Endodermal cell (in vitro differentiated cells): ENCODE measurements around the gene LHX6. TPM values are rescaled to one million over a fixed set of nuclear protein-coding genes. Genes with fewer than 3 reads are reported as not detected.

Experiments
- DNase-seq: peaks from one replicate; pipeline ENCODE4 v3.0.0-alpha.2; 2017
- H3K27ac ChIP-seq: 2 replicates; pipeline ENCODE4 v1.5.1; 2013; ENCODE audit warnings: mild to moderate bottlenecking, low read depth, low read length, moderate library complexity
- H3K27me3 ChIP-seq: 2 replicates; pipeline ENCODE4 v1.6.1; 2013; ENCODE audit warnings: mild to moderate bottlenecking, low read length, moderate library complexity; ENCODE audit not compliant: insufficient read depth, control insufficient read depth, poor library complexity, severe bottlenecking
- H3K36me3 ChIP-seq: 2 replicates; pipeline ENCODE4 v1.7.0; 2013; ENCODE audit warnings: mild to moderate bottlenecking, low read length, moderate library complexity; ENCODE audit not compliant: control insufficient read depth, insufficient read depth
- H3K4me1 ChIP-seq: one replicate; pipeline ENCODE4 v1.7.0; 2013; ENCODE audit warnings: low read length; ENCODE audit not compliant: control insufficient read depth, insufficient read depth
- H3K4me3 ChIP-seq: 2 replicates; pipeline ENCODE4 v1.5.1; 2013; ENCODE audit warnings: mild to moderate bottlenecking, low read length, moderate library complexity
- H3K9ac ChIP-seq: 2 replicates; pipeline ENCODE4 v1.6.1; 2013; ENCODE audit warnings: mild to moderate bottlenecking, low read length, moderate library complexity; ENCODE audit not compliant: poor library complexity, severe bottlenecking; ENCODE audit errors: extremely low read depth
- H3K9me3 ChIP-seq: 2 replicates; pipeline ENCODE4 v1.6.1; 2013; ENCODE audit warnings: mild to moderate bottlenecking, low read length, moderate library complexity; ENCODE audit not compliant: control insufficient read depth
- H3K27ac Mint-ChIP-seq: 2 replicates; pipeline ENCODE4 v1.8.0; 2020; ENCODE audit warnings: mixed read lengths
- H3K27me3 Mint-ChIP-seq: 2 replicates; pipeline ENCODE4 v1.8.0; 2021; ENCODE audit warnings: mild to moderate bottlenecking, mixed read lengths; ENCODE audit not compliant: insufficient read depth
- H3K36me3 Mint-ChIP-seq: 2 replicates; pipeline ENCODE4 v1.8.0; 2020; ENCODE audit warnings: low read depth, mixed read lengths
- H3K4me1 Mint-ChIP-seq: 2 replicates; pipeline ENCODE4 v1.8.0; 2020; ENCODE audit warnings: mixed read lengths
- H3K4me3 Mint-ChIP-seq: 2 replicates; pipeline ENCODE4 v1.8.0; 2020; ENCODE audit warnings: mild to moderate bottlenecking, moderate library complexity, mixed read lengths
- H3K9me3 Mint-ChIP-seq: 2 replicates; pipeline ENCODE4 v1.8.0; 2020; ENCODE audit warnings: mild to moderate bottlenecking, mixed read lengths
- WGBS, 2 experiments: methylation state at CpG; one replicate each; pipeline versions ENCODE4 v1.1.5 to v1.1.7; 2013; ENCODE audit warnings: missing lambda C conversion rate in 2 of 2, mixed read lengths in 1 of 2; ENCODE audit not compliant: insufficient coverage in 1 of 2, insufficient read length in 1 of 2; 5-methylcytosine and 5-hydroxymethylcytosine counted together
- total RNA-seq, 2 donors: library from RNA; stranded (reverse); fragmentation: NEBNext Ultra II Directional in 1 of 2; extraction: Animal tissue kit (Norgen Biotek cat#: 25700) in 1 of 2; gene quantifications; 2 replicates in 1 of 2; 3 replicates in 1 of 2; pipeline ENCODE4 v1.2.1, GENCODE V29; 2021
- TF ChIP-seq, protein P1 (sequence below): fragments of 200-600 bp; sonication (generic); conservative IDR thresholded peaks from 2 replicates; pipeline ENCODE4 v1.5.0; 2021; ENCODE audit warnings: antibody characterized with exemption, mild to moderate bottlenecking

Gene LHX6
- total RNA-seq, 2 donors from 2014 or later: 0.37 TPM; not detected in 1

DNA sequence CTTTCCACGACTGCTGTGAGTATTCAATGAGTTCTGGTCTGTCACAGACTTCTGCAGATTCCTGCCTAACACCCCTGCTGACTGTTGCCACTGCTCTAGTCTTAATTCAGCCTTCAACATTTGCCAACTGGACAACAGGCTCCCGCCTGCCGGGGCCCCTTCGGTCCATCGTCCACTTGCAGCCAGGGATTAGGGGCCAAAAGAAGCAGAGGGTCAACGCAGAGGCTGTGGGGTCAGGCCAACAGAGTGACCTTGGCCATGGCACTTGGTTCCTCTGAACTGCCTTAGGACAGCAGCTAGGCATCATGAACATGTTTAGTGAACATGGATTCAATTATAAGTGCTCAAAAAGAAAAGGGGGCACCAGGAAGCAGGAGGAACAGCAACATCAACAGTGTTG is 40.4 kb downstream of the LHX6 start:
- Mint-ChIP-seq H3K4me3 (no peak overlapping the region), H3K4me1 (no peaks in the 10 kb centered on the region), H3K9me3 (no peaks in the 10 kb centered on the region), H3K36me3 (no peaks in the 10 kb centered on the region), H3K27me3 (peaks cover 2% of the 10 kb centered on the region), H3K27ac (no peak overlapping the region)
- no peaks in the 10 kb centered on the region for H3K4me1 ChIP-seq
- H3K9ac ChIP-seq: no peak overlapping the region
- 86 to 98% methylated on average over 6 of the region's 6 CpGs for WGBS, 2 experiments
- H3K4me3 ChIP-seq: no peak overlapping the region
- no peak overlapping the region for H3K27ac ChIP-seq
- H3K36me3 ChIP-seq: no peaks in the 10 kb centered on the region
- DNase-seq: no peak
- H3K9me3 ChIP-seq: no peaks in the 10 kb centered on the region
- TF ChIP-seq, protein P1, sequence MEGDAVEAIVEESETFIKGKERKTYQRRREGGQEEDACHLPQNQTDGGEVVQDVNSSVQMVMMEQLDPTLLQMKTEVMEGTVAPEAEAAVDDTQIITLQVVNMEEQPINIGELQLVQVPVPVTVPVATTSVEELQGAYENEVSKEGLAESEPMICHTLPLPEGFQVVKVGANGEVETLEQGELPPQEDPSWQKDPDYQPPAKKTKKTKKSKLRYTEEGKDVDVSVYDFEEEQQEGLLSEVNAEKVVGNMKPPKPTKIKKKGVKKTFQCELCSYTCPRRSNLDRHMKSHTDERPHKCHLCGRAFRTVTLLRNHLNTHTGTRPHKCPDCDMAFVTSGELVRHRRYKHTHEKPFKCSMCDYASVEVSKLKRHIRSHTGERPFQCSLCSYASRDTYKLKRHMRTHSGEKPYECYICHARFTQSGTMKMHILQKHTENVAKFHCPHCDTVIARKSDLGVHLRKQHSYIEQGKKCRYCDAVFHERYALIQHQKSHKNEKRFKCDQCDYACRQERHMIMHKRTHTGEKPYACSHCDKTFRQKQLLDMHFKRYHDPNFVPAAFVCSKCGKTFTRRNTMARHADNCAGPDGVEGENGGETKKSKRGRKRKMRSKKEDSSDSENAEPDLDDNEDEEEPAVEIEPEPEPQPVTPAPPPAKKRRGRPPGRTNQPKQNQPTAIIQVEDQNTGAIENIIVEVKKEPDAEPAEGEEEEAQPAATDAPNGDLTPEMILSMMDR: no peak
- peaks cover 4% of the 10 kb centered on the region for H3K27me3 ChIP-seq

DNA sequence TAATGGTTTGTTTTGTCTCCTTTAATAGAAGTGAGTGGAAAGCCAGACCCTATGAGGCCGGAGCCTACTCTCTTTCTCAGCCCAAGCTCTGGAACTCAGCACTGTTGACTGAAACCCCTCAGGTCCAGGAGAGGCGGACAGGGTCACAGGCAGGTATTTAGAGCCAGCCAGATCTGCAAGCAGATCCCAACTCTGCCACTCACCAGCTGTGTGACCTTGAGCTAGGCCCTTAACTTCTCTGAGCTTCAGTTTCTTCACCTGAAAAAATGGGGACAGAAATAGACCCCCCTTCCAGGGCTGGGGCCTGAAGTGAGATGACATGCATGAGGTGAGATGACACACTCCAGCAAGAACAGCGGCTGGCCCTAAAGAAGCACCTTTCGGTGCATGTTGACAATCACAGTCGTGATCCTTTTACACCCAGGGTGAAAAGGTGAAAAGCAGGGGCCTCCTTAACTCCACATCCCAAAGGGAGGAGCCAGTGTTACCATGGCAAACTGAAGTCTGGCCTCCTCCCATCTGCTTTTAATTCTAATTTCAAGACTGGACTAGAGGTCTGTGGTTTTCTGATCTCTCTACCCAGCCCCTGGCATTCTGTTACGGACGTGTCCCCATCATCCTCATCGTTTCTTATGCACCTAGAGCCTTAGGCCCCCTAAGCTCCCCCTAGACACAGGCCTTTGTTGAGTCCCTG is 41.8 kb downstream of the LHX6 start:
- H3K9me3 ChIP-seq: no peaks in the 10 kb centered on the region
- no peaks in the 10 kb centered on the region for H3K9me3 Mint-ChIP-seq
- no peaks in the 10 kb centered on the region for H3K36me3 Mint-ChIP-seq
- 89 to 93% methylated on average over 7 to 8 of the region's 8 CpGs for WGBS, 2 experiments
- no peak overlapping the region for H3K4me3 ChIP-seq
- H3K4me1 Mint-ChIP-seq: no peaks in the 10 kb centered on the region
- H3K4me3 Mint-ChIP-seq: no peak overlapping the region
- DNase-seq: no peak
- H3K36me3 ChIP-seq: no peaks in the 10 kb centered on the region
- H3K27ac ChIP-seq: no peak overlapping the region
- peaks cover 2% of the 10 kb centered on the region for H3K27me3 Mint-ChIP-seq
- H3K27me3 ChIP-seq: peaks cover 4% of the 10 kb centered on the region
- no peak overlapping the region for H3K9ac ChIP-seq
- no peaks in the 10 kb centered on the region for H3K4me1 ChIP-seq
- TF ChIP-seq, protein P1: no peak
- H3K27ac Mint-ChIP-seq: no peak overlapping the region

DNA sequence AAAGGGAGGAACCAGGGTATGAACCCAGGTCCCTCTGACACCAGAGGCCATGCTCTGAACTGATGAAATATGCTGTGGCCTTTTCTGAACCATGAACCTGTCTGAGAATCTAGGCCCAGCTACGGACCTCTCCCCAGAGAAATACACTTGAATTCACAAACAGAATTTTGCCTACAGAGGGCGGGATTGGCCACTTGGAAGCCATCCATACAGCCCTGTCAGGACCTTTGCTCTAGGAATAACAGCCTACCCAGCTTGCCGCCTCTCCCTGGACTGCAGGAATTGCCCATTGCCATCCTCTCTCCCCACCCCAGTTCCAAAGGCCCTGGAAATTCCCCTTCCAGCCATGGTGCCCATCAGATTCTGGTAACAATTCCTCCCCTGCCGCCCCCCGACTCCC is 42.5 kb downstream of the LHX6 start:
- DNase-seq: peak; percentile 68
- H3K4me3 Mint-ChIP-seq: no peak overlapping the region
- TF ChIP-seq, protein P1: peak; percentile 51
- H3K4me1 ChIP-seq: no peaks in the 10 kb centered on the region
- H3K36me3 ChIP-seq: no peaks in the 10 kb centered on the region
- no peaks in the 10 kb centered on the region for H3K36me3 Mint-ChIP-seq
- H3K4me3 ChIP-seq: no peak overlapping the region
- peaks cover 4% of the 10 kb centered on the region for H3K27me3 ChIP-seq
- peaks cover 2% of the 10 kb centered on the region for H3K27me3 Mint-ChIP-seq
- no peak overlapping the region for H3K27ac Mint-ChIP-seq
- 77 to 81% methylated on average over 3 to 5 of the region's 5 CpGs for WGBS, 2 experiments
- H3K27ac ChIP-seq: no peak overlapping the region
- H3K9me3 Mint-ChIP-seq: no peaks in the 10 kb centered on the region
- no peak overlapping the region for H3K9ac ChIP-seq
- no peaks in the 10 kb centered on the region for H3K4me1 Mint-ChIP-seq
- no peaks in the 10 kb centered on the region for H3K9me3 ChIP-seq
